Fibroblast of upper back skin (primary cell): ENCODE measurements around the gene MLYCD.

Experiments used
- DNase-seq: peaks from one replicate; pipeline ENCODE4 v3.0.0-alpha.2; 2013

Gene MLYCD

DNA sequence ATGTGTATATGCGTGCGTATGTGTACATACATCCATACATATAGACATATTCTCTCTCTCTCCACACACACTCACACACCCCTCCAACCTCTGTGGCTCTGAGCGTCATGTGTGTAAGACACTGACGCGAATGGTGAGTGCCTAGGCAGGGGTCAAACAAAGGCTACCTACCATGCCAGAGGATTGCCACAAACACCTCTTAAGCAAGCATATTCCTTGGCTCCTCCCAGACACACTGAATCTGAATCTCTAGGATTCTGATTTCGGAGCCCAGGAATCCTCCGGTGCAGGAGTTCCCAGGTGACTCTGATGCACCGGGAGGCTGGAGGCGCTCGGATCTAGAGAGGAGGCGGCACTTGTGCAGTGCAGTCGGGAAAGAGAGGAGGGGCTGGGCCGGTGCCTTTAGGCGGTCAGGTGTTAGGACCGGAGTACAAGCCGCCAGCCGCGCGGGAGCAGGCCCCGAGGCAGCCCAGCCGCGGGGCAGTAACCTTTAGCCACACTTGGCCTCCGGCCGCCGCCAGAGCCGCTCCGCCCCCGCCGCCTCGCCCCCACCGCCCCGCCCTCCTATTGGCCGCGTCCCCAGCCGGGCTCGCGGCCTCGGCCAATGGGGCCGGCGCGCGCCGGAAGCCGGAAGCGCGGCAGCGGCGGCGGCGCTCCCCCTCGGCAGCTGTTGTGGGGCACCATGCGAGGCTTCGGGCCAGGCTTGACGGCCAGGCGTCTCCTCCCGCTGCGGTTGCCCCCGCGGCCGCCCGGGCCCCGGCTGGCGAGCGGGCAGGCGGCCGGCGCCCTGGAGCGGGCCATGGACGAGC, at the start of gene MLYCD:
Gene MLYCD (plus strand): TSS at position 653 of the 809 bp plus-strand sequence. CDS start 30 bp downstream, at position 683.
- peak; percentile 70 for DNase-seq

DNA sequence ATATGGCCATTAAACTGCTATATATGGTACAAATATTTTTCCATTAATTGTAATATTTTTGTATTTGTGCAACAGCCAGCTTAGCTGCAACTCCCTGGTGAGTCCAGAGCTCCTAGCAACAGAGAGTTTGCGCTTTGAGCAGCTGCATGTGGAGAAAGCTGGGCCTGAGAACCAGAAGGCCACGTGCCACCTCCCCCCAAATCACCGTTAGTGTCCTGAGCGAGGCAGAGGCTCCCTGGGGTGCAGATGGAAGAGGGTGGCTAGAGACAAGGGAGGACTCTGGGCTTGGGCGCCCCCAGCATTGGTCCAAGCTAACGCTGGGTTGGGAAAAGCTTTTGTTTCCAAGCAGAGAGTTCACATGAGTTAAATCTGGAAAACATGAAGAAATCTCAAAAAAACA, 49.5 kb upstream of the MLYCD start:
- DNase-seq = no peak

DNA sequence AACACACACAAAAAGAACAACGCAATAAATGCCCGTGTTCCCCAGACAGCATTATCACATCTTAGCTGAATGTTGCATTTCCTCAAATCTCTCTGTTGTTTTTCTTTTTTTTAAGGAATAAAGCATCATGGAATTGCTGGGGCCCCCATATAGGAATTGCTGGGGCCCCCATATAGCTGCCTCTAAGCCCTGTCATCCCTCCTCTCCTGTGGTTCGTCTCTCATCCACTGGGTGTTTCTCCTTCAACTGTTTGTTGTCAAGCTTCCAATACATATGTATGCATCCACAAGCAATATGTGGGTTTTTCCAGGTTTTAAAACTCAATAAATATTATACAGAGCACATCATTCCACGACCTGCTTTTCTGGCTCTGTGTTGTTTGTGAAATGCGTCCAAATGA, 48.0 kb upstream of the MLYCD start:
- no peak for DNase-seq

DNA sequence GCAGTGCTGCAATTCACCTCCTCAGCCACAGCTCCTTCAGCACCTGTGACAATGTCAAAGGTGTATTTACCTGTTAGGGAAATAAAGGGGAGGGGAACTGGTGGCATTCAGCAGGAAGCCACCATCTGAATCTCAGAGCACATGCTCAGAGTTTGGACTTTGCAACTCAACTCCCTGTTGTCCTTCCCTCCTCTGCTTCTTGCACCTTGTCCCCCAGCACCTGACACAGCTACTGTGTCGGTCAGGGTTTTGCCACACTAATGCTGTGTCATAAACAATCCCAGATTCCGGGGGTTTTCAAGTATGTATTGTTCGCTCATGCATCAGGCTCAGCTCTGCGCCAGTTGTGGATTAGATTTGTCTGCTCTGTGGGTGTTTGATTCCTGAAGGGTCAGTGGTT, 47.4 kb upstream of the MLYCD start:
- DNase-seq = no peak

DNA sequence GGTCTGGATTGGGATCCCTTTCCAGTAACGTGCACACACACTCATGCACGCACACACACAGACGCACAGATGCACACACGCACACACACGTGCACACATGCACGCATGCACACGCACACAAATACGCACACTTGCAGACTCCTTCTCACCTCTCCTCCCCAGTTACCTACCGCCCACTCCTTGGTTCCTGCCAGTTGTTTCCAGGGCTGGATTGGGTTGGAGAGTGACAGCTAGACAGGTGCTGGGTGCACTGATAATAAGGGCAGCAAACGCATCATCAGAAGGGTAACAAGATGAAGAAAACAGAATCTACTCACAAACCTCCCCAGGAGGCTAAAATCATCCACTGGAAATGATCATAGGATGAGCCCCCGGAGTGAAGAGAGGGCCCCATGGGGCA, 46.1 kb upstream of the MLYCD start:
- DNase-seq = no peak

DNA sequence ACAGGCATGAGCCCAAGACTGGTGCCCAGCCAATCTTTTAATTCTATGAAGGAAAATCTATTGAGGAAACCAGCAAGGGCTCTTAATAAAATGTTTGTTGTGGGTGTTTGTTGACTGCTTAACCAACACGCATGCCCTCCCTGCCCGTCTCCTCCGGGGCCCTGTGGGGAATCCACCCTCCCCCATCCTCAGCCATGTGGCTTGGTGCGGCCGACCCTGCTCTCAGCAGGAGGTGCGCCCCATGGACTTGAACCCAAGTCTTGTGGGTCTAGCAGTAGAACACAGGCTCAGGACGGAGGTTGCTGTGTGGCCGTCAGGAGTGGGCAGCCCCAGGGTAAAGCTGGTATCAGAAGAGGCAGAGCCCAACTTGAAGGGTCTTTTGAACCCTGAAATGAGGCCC, 45.1 kb upstream of the MLYCD start:
- DNase-seq = no peak

DNA sequence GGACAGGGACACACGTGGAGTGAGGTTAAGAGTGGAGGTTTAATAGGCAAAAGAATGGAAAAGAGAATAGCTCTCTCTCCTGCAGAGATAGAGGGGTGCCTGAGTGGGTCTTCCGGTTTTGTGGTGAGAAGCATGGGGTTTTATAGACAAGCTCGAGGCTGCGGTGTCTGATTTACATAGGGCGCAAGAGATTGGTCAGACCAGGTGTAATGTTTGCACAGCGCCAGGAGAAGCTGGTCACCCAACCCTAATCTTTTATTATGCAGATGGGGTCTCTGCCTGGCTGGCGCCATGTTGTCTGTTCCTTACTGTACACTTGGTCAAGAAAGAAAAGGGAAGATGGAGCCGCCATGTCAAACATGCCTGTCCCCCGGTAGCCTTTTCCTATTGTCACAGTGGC, 44.5 kb upstream of the MLYCD start:
- DNase-seq = no peak

DNA sequence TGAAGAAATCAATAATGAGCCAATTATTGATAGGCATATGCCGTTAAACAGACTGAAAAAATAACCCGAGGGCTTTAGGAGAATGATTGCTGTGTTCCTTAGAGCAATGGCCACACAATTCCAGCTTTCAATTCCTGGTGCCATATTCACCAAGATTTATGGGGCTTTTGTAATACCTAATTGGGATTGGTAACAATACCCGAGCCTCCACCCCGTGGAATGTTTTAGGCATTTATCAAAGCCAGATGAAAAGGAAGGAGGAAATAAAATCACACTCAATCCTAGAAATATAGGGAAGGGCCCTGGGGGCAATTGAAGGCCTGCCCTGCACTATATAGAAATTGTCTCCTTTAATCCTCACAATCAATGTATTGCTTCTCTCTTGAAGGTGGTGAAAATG, 42.1 kb upstream of the MLYCD start:
- DNase-seq = no peak

DNA sequence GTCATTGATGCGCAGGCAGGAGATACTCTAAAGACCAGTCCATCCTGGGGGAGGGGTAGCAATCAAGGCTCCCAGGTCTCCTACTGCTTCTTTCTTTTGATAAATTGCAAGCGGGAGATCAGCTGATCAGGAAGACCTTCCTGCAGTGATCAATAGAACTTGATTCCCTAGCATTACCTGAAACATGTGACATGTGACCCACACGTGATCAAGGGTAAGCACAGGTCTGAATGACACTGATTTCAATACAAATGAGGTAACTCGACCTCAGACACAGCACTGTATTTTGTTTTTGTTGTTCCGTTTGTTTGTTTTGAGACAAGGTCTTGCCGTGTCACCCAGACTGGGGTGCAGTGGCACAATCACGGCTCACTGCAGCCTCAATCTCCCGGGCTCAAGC, 39.6 kb upstream of the MLYCD start:
- DNase-seq = no peak

DNA sequence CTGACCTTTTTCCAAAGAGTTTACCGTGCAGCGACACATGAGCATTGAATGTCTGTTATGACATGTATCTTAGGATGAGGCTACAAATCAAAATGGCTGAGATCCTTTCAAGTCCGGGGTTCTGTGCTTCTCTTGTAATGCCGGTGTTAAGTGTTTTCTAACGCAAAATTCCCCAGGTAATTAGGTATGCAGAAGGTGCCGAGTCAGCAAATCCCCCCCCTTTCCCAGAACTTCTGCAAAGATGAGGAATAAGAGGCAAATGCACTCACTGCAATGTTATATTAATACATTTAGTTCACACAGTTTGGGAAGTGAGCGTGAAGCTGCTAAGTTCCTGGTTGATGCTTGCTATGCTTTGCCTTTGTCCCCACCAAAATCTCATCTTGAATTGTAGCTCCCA, 36.3 kb upstream of the MLYCD start:
- DNase-seq = no peak

DNA sequence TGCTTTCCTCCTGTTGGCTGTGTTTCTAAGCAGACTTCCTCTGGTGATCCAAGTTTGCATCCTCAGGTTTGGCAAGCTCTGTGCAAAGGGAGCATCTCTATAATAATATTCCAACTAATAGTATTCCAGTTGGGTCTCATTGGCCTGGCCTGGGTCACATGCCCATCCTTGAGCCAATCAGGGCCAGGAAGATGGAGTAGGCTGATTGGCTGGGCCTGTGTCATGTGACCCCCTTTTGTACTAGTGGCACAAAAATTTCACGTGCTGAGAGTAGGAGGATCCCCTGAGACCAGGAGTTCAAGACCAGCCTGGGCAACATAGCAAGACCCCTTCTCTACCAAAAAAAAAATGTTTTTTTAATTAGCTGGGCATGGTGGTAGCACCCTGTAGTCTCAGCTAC, 35.2 kb upstream of the MLYCD start:
- DNase-seq = no peak

DNA sequence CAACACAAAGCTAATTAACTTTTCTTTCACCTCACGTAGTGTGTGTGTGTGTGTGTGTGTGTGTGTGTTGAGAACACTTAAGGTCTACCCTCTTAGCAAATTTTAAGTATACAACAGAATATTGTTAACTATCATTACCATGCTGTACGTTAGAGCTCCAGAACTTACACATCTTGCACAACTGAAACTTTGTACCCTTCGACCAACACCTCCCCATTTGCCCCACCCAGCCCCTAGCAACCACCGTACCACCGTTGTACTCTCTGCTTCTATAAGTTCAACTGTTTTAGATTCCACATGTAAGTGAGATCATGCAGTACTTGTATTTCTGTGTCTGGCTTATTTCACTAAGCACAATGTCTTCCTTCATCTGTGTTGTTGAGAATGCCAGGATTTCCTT, 28.1 kb upstream of the MLYCD start:
- no peak for DNase-seq

DNA sequence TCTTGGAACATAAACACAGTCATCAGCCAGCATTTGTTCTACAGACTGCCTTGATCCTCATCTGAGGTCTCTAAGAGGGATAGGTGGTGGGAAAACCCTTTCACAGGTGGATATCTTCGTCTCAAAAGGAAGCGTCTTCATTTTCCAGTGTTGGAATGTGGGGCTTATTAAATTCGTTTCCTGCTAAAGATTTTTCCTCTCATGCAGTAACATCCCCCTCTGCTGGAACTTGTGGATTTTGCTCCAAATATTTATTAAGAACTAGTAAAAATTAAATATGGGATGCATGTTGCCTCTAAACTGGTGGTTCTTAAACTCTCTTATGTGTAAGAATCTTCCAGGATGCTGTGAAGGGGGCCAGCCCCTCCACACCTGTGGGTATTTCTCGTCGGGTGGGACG, 20.1 kb upstream of the MLYCD start:
- peak; percentile 64 for DNase-seq

DNA sequence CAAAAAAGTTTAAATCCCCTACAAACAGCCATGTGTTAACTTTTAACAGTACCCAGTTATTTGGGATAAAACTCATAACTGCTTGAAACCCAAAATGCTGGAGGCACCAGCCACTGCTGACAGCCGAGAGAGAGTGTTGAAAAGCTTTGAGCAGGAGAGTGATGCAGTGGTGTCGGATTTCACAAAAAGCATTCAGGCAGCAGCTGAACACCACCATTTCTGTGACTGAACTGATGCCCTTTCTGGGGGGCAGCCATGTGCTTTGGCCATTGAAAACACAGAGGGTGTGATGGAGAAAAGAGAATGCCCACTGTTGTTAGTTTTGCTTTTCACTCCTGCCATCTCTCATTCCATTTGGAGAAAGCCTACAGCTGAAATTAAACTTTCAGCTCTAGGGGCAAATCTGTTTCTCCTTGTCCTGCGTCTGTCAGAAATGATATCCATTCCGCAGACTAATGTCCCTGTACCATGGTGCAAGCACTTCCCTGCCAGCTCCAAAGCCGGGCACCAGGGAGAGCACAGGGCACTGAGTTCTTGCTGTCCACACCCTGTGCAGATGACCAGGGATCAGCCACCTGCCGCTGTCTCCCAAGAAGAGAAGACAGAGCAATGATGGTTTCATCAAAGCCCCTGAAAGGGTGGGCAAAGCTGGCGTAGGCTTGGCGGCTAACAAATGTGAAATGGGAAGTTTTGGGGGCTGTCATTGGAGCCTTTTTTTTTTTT, 16.6 kb upstream of the MLYCD start:
- DNase-seq = no peak

DNA sequence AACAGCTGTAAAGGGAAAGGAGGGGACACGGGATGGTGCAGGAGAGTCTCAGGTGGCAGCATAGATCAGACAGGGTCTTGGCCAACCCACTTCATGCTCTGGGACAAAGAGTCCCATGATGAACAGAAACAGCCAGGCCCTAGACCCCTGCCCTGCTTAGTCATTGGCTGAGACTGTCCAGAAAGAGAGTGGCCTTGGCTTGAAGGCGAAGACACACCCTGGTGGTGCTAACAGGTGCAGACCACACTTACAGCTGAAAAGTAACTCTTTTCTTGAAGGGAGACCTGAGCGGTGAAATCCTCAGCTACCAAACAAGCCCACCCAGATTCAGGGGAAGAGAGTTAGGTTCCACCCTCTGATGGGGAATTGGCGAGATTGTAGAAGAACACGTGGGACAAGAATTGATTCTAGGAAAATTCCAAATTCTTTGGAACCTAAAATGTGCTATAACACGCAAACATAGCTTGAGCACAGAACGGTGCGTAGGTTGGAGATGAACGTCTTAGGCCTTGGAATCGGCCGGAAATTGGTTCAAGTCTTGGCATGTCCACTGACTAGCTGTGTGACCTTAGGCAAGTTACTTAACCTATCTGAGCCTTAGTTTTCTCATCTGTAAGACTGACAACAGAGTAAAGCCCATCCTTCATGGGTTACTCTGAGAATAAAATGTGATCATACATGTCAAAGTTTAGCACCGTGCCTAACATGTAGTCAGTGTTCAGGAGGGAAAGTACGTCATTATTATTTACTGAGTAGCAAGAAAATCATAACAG, 12.5 kb upstream of the MLYCD start:
- no peak for DNase-seq

DNA sequence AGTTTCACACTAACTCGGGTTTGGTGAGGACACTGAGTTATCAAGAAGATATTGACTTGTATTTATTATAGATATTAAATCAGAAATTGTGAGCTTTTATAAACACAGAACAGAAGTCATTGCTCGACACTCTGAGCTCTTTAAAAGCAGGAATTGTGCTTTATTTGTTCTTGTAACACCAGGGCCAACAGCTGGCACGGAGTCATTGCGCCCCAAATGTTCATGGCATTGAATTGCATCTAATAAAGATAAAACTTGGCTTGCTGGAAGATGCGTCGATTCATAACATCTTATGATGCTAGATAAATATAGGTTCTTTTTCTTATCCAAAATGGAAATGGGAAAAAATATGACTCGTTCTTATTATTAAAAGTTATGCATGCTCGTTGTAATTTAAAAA, 11.8 kb upstream of the MLYCD start:
- DNase-seq = no peak

DNA sequence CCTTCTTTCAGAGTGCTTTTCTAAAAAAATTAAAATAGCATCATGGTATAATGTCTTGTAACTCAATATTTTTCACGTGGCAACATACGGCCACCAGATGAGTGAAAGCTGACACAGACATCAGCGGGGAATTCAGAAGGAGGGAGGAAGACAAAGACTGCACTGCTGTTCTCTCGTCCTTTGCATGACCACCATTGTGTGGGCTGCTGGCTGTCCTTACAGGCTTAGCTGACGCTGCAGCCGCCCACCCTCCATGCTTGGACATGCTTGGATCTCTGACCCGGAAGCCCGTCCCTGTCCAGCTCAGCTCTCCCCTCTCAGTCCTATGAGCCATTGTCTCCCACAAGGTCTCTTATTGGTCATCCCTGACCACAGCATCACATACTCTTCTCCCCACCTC, 11.4 kb upstream of the MLYCD start:
- no peak for DNase-seq

DNA sequence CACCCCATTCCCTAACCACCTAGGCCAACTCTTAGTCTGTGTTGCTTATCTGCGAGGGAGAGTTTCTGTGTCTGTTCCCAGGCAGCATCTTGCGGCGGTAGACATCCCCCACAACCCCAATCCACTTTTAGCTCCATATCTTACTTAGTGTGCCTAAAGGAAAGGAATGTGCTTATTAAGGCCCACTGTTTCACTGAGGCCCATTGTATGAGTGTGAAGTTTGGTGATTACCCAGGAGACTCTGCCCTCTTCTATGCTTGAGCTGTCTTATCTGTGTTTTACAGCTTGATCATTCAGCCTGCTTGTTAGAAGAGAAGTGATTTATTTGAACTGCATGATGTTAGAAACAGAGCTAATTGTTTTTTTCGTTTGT, 10.3 kb upstream of the MLYCD start:
- DNase-seq = no peak

DNA sequence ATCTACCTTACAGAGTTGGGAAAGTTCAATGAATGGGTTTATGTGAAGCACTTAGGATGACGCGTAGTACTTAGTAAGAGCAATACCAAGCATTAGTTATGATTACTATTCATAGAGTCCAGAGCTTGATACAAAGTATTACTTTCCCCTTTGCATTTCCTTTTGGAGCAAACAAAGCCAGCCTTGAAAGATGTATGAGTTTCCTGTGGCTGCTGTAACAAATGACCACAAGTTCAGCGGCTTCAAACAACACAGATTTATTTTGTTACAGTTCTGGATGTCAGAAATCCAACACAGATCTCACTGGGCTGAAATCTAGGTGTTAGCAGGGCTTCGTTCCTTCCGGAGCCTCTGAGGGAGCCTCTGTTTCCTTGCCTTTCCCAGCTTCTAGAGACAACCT, 8.6 kb upstream of the MLYCD start:
- no peak for DNase-seq

DNA sequence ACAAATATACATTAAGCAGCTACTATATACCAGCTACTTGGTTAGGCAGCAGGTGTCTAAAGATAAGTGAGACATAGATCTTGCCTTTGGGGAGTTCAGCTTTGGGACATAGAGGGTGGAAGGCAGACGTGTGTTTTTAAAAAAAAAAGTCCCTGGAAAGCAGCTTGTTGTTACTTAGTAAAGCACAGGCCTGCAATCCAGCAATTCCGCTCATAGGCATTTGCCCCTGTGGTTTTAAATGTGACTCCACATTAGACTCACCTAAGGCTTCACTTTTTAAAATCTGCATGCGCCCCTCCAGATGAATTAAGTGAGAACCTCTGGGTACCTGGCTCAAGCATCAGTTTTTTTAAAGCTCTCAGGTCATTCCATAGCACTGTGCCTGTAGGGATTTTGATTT, 7.2 kb upstream of the MLYCD start:
- no peak for DNase-seq

DNA sequence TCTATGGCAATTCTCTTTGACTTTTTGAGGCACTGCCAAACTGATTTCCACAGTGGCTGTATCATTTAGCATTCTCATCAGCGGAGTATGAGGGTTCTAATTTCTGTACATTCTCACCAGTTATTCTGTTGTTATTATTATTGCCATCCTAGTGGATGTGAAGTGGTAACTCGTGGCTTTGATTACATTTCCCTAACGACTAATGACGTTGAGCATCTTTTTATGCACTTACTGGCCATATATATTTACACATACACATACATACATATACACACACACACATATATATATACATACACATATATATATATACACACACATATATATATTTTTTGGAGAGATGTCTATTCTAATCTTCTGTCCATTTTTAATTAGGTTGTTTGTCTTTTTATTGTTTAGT, 3.7 kb upstream of the MLYCD start:
- DNase-seq = no peak

DNA sequence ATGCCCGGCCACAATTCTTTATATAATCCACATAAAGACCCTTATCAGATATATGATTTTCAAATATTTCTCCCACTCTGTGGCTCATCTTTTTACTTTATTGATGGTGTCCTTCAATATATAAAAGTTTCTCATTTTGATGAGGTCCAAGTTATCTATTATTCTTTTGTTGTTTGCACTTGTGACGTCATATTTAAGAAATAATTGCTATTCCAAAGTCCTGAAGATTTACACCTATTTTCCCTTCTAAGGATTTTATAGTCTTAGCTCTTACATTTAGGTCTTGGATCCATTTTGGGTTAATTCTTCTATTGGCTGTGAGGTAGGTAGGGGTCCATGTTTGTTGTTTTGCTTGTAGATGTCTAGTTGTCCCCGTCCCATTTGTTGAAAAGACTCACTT, 3.0 kb upstream of the MLYCD start:
- DNase-seq = no peak

DNA sequence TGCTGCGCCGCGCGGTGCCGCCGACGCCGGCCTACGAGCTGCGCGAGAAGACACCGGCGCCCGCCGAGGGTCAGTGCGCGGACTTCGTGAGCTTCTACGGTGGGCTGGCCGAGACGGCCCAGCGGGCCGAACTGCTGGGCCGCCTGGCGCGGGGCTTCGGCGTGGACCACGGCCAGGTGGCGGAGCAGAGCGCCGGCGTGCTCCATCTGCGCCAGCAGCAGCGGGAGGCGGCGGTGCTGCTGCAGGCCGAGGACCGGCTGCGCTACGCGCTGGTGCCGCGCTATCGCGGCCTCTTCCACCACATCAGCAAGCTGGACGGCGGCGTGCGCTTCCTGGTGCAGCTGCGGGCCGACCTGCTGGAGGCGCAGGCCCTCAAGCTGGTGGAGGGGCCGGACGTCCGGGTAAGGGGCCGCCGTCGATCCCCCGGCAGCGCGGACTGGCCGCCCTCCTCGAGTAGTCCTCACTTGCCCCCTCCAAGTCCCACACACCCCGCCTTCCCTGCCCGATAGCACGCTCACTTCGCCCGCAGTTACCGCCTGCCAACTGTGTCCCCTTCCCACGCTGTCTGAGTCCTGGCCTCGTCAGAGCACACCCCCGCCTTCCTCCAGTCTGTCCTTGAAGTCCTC, 470 bp downstream of the MLYCD start:
- peak; percentile 35 for DNase-seq

DNA sequence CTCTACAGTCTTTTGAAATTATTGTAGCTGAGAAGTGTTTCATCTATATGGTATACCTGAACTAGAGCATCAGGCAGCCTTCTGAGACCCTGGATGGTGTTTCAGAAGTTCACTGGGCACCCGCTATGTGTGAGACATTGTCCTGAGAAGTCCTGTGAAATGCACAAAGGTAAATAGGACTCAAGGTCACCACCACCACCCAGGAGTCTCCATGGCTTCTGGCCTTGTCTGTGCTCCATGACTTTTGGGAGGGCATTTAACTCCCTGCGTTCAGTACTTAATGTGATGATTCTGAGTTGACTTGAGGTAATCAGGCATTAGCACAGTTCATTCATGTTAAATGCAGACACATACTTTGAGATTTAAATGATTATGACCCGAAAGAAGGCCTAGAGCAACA, 1.1 kb downstream of the MLYCD start:
- DNase-seq = no peak
